ENCODE data around the gene TPP2. TPM values are rescaled to one million over a fixed set of nuclear protein-coding genes. Genes with fewer than 3 reads are reported as not detected.

The TPP2 gene
- polyA plus RNA-seq, 1 donor from 2014 or later, result 45.4 TPM

- Histone ChIP-seq H3K27ac (ENCODE audit: low read length) (no peak overlapping the region), H3F3A (ENCODE audit: insufficient read depth, low read length, poor library complexity, severe bottlenecking) (no peaks in the 10 kb centered on the region), H3K27me3 (ENCODE audit: insufficient read depth, low read depth, low read length) (no peaks in the 10 kb centered on the region), H3K9ac (ENCODE audit: low read length) (no peak overlapping the region), H4K20me1 (ENCODE audit: insufficient read depth) (no peaks in the 10 kb centered on the region), H3K4me3 (ENCODE audit: low read length) (no peak overlapping the region), H3K9me3 (ENCODE audit: low read length) (no peaks in the 10 kb centered on the region), H3K79me2 (replicated peaks; ENCODE audit: insufficient read depth, low read length) (no peaks in the 10 kb centered on the region), H3K36me3 (ENCODE audit: insufficient read depth, low read length) (no peaks in the 10 kb centered on the region), H3K9me2 (ENCODE audit: insufficient read depth, low read length) (no peaks in the 10 kb centered on the region), H3K4me2 (ENCODE audit: low read length) (no peak overlapping the region), H2AFZ (ENCODE audit: low read depth, low read length) (no peak overlapping the region)
- TF ChIP-seq TAF1 (IDR thresholded peaks at IDR 0.05; ENCODE audit: low read depth), result no peak
- TF ChIP-seq MXI1 (conservative IDR thresholded peaks at IDR 0.05; ENCODE audit: poor library complexity, severe bottlenecking), result no peak
- TF ChIP-seq POLR2AphosphoS5 (IDR thresholded peaks at IDR 0.05), result no peak
Observed at GRCh38 chr13:102680133-102680717, 83.4 kb downstream of the TPP2 start.

GRCh38 chr13:102680842-102681740 lies 84.3 kb downstream of the TPP2 start:
- Histone ChIP-seq H3K4me2 (ENCODE audit: low read length) (no peak overlapping the region), H4K20me1 (ENCODE audit: insufficient read depth) (no peaks in the 10 kb centered on the region), H3K27me3 (ENCODE audit: insufficient read depth, low read depth, low read length) (no peaks in the 10 kb centered on the region), H3F3A (ENCODE audit: insufficient read depth, low read length, poor library complexity, severe bottlenecking) (no peaks in the 10 kb centered on the region), H3K4me3 (ENCODE audit: low read length) (no peak overlapping the region), H3K9me3 (ENCODE audit: low read length) (no peaks in the 10 kb centered on the region), H3K9me2 (ENCODE audit: insufficient read depth, low read length) (no peaks in the 10 kb centered on the region), H3K27ac (ENCODE audit: low read length) (no peak overlapping the region), H3K79me2 (replicated peaks; ENCODE audit: insufficient read depth, low read length) (no peaks in the 10 kb centered on the region), H2AFZ (ENCODE audit: low read depth, low read length) (no peak overlapping the region), H3K36me3 (ENCODE audit: insufficient read depth, low read length) (no peaks in the 10 kb centered on the region), H3K9ac (ENCODE audit: low read length) (no peak overlapping the region)
- TF ChIP-seq RAD21 (conservative IDR thresholded peaks at IDR 0.05) (no peak), TAF1 (IDR thresholded peaks at IDR 0.05; ENCODE audit: low read depth) (no peak), SMC3 (conservative IDR thresholded peaks at IDR 0.05; ENCODE audit: poor library complexity) (no peak), CTCF (IDR thresholded peaks at IDR 0.05; ENCODE audit: poor library complexity, severe bottlenecking) (no peak), EP300 (conservative IDR thresholded peaks at IDR 0.05; ENCODE audit: poor library complexity, severe bottlenecking) (no peak), MXI1 (conservative IDR thresholded peaks at IDR 0.05; ENCODE audit: poor library complexity, severe bottlenecking) (no peak), POLR2AphosphoS5 (IDR thresholded peaks at IDR 0.05) (no peak), EZH2 (IDR thresholded peaks at IDR 0.05; ENCODE audit: borderline replicate concordance, insufficient read depth, low read length, poor library complexity, severe bottlenecking) (no peak), REST (IDR thresholded peaks at IDR 0.05; ENCODE audit: borderline replicate concordance) (no peak)

Measured in neural cell (in vitro differentiated cells).